Esophagus (tissue), 2 donors: ENCODE results near the gene VAX1. TPM values are rescaled to one million over a fixed set of nuclear protein-coding genes. Genes with fewer than 3 reads are reported as not detected.
"Not testable (repeated sequence)": the region's sequence is repeated elsewhere in the genome, so short reads cannot be mapped to it uniquely, and the experiment has no call there.

Experiments used
- H3K27ac ChIP-seq, 2 donors: one replicate each; pipeline ENCODE4 v1.5.1; 2013; ENCODE audit warnings: low read depth in 2 of 2, mild to moderate bottlenecking in 2 of 2, inconsistent platforms in 1 of 2, low read length in 1 of 2, moderate library complexity in 1 of 2
- H3K27me3 ChIP-seq, 2 donors: one replicate each; pipeline ENCODE4 v1.6.1; 2013; ENCODE audit warnings: low read length in 2 of 2, control low read depth in 1 of 2, mild to moderate bottlenecking in 1 of 2; ENCODE audit not compliant: insufficient read depth in 2 of 2, control insufficient read depth in 1 of 2
- H3K36me3 ChIP-seq, 2 donors: one replicate each; pipeline ENCODE4 v1.6.1; 2013; ENCODE audit warnings: low read length in 1 of 2; ENCODE audit not compliant: control insufficient read depth in 2 of 2, insufficient read depth in 2 of 2
- H3K4me1 ChIP-seq, 2 donors: one replicate each; pipeline ENCODE4 v1.6.1; 2013; ENCODE audit warnings: low read length in 1 of 2; ENCODE audit not compliant: control insufficient read depth in 2 of 2, insufficient read depth in 2 of 2
- H3K4me3 ChIP-seq, 2 donors: one replicate each; pipeline ENCODE4 v1.5.1; 2013; ENCODE audit warnings: low read length in 2 of 2, mild to moderate bottlenecking in 2 of 2, low read depth in 1 of 2, moderate library complexity in 1 of 2
- H3K9me3 ChIP-seq, 2 donors: one replicate each; pipeline ENCODE4 v1.6.1; 2013; ENCODE audit warnings: mild to moderate bottlenecking in 2 of 2, low read depth in 1 of 2, low read length in 1 of 2, moderate library complexity in 1 of 2; ENCODE audit not compliant: control insufficient read depth in 2 of 2, insufficient read depth in 1 of 2
- WGBS, 2 donors: extraction: QIAGEN DNeasy Blood & Tissue Kit; methylation state at CpG; one replicate each; pipeline ENCODE4 v1.1.7; 2013; 5-methylcytosine and 5-hydroxymethylcytosine counted together
- polyA plus RNA-seq, 2 donors: library from polyadenylated mRNA; stranded (reverse); fragments of 200-250 nt; gene quantifications; one replicate each; pipeline ENCODE4 v1.2.3, GENCODE V29; 2013
- donor health status: healthy with polysubstance abuse.
- donor health status: Bipolar disorder and iron deficiency.

VAX1 gene
- polyA plus RNA-seq, 2 donors = not detected

GRCh38 chr10:117130862-117131375 lies 7.2 kb downstream of the VAX1 start:
- Histone ChIP-seq H3K9me3 (peaks cover 0 to 9% of the 10 kb centered on the region in 2 donors), H3K27me3 (peaks cover 13 to 37% of the 10 kb centered on the region in 2 donors), H3K4me1 (peaks cover 2 to 4% of the 10 kb centered on the region in 2 donors), H3K36me3 (no peaks in the 10 kb centered on the region), H3K4me3 (no peak overlapping the region), H3K27ac (no peak overlapping the region)
- 39 to 46% methylated on average over 8 of the region's 8 CpGs for WGBS, 2 donors

GRCh38 chr10:117130346-117130745 lies 7.7 kb downstream of the VAX1 start:
- 82 to 84% methylated on average over 2 of the region's 2 CpGs for WGBS, 2 donors
- no peak overlapping the region for H3K4me3 ChIP-seq
- peaks cover 8 to 35% of the 10 kb centered on the region in 2 donors for H3K27me3 ChIP-seq
- H3K4me1 ChIP-seq = peaks cover 2 to 4% of the 10 kb centered on the region in 2 donors
- no peak overlapping the region for H3K27ac ChIP-seq
- H3K9me3 ChIP-seq = peaks cover 0 to 9% of the 10 kb centered on the region in 2 donors
- no peaks in the 10 kb centered on the region for H3K36me3 ChIP-seq

- not testable (repeated sequence) for H3K4me3 ChIP-seq, H3K36me3 ChIP-seq, H3K27ac ChIP-seq, H3K9me3 ChIP-seq, H3K4me1 ChIP-seq
- peaks cover 8 to 14% of the 10 kb centered on the region in 2 donors for H3K27me3 ChIP-seq
- 93 to 94% methylated on average over 14 to 17 of the region's 23 CpGs for WGBS, 2 donors
Observed at GRCh38 chr10:117126645-117127044, 11.4 kb downstream of the VAX1 start.

GRCh38 chr10:117126034-117126433 lies 12.0 kb downstream of the VAX1 start:
- Histone ChIP-seq H3K27me3 (peaks cover 7 to 8% of the 10 kb centered on the region in 2 donors), H3K4me1 (no peaks in the 10 kb centered on the region), H3K36me3 (no peaks in the 10 kb centered on the region), H3K9me3 (no peaks in the 10 kb centered on the region), H3K27ac (no peak overlapping the region), H3K4me3 (no peak overlapping the region)
- 55 to 67% methylated on average over 23 to 26 of the region's 26 CpGs for WGBS, 2 donors

- H3K36me3 ChIP-seq = no peaks in the 10 kb centered on the region
- WGBS, 2 donors = 21 to 40% methylated on average over 1 of the region's 1 CpG
Observed at GRCh38 chr10:117112220-117112619, 25.9 kb downstream of the VAX1 start.

GRCh38 chr10:117107238-117107637 lies 30.8 kb downstream of the VAX1 start:
- Histone ChIP-seq H3K27ac (no peak overlapping the region), H3K36me3 (no peaks in the 10 kb centered on the region), H3K4me1 (no peaks in the 10 kb centered on the region), H3K9me3 (no peaks in the 10 kb centered on the region), H3K4me3 (no peak overlapping the region), H3K27me3 (no peaks in the 10 kb centered on the region)
- WGBS, 2 donors = 42 to 50% methylated on average over 4 of the region's 4 CpGs

More at GRCh38 chr10:117112220-117112619, 25.9 kb downstream of the VAX1 start:
- Histone ChIP-seq H3K9me3 (no peaks in the 10 kb centered on the region), H3K27ac (no peak overlapping the region), H3K4me3 (no peak overlapping the region), H3K4me1 (no peaks in the 10 kb centered on the region), H3K27me3 (peaks cover 0 to 4% of the 10 kb centered on the region in 2 donors)

GRCh38 chr10:117096599-117097201 lies 41.4 kb downstream of the VAX1 start:
- H3K27me3 ChIP-seq = no peaks in the 10 kb centered on the region
- H3K36me3 ChIP-seq = no peaks in the 10 kb centered on the region
- H3K4me3 ChIP-seq = no peak overlapping the region
- no peaks in the 10 kb centered on the region for H3K9me3 ChIP-seq
- no peaks in the 10 kb centered on the region for H3K4me1 ChIP-seq
- 81 to 83% methylated on average over 9 of the region's 9 CpGs for WGBS, 2 donors
- no peak overlapping the region for H3K27ac ChIP-seq

GRCh38 chr10:117094856-117095255 lies 43.2 kb downstream of the VAX1 start:
- Histone ChIP-seq H3K36me3 (no peaks in the 10 kb centered on the region), H3K4me3 (no peak overlapping the region), H3K27me3 (no peaks in the 10 kb centered on the region), H3K9me3 (no peaks in the 10 kb centered on the region), H3K27ac (no peak overlapping the region), H3K4me1 (no peaks in the 10 kb centered on the region)
- 71 to 73% methylated on average over 9 of the region's 9 CpGs for WGBS, 2 donors

- no peak overlapping the region for H3K27ac ChIP-seq
- no peak overlapping the region for H3K4me3 ChIP-seq
- H3K9me3 ChIP-seq = no peaks in the 10 kb centered on the region
- no peaks in the 10 kb centered on the region for H3K4me1 ChIP-seq
- H3K27me3 ChIP-seq = no peaks in the 10 kb centered on the region
- 74 to 77% methylated on average over 6 of the region's 6 CpGs for WGBS, 2 donors
- no peaks in the 10 kb centered on the region for H3K36me3 ChIP-seq
Observed at GRCh38 chr10:117092386-117092785, 45.7 kb downstream of the VAX1 start.

- no peaks in the 10 kb centered on the region for H3K4me1 ChIP-seq
- H3K4me3 ChIP-seq = no peak overlapping the region
- 91 to 95% methylated on average over 4 of the region's 4 CpGs for WGBS, 2 donors
- H3K27ac ChIP-seq = no peak overlapping the region
- H3K27me3 ChIP-seq = no peaks in the 10 kb centered on the region
- no peaks in the 10 kb centered on the region for H3K36me3 ChIP-seq
- H3K9me3 ChIP-seq = no peaks in the 10 kb centered on the region
Observed at GRCh38 chr10:117090834-117091233, 47.2 kb downstream of the VAX1 start.
